Uterus (tissue), 2 donors: ENCODE measurements around the gene NAT10.

ENCODE experiments used
- POLR2A ChIP-seq, 2 donors: fragments of 450-650 bp; IDR thresholded peaks; one replicate each; pipeline ENCODE4 v1.6.1; 2016; ENCODE audit warnings: antibody characterized with exemption in 2 of 2, mild to moderate bottlenecking in 1 of 2, moderate library complexity in 1 of 2
- TF ChIP-seq, protein P1 (sequence below), 4 experiments: fragments of 200-600 bp in 2 of 4; fragments of 450-650 bp in 2 of 4; sonication (generic) in 2 of 4; IDR thresholded peaks; one replicate each; pipeline ENCODE4 v1.5.1; 2016 to 2019; ENCODE audit warnings: antibody characterized with exemption in 4 of 4, mild to moderate bottlenecking in 2 of 4, moderate library complexity in 1 of 4

DNA sequence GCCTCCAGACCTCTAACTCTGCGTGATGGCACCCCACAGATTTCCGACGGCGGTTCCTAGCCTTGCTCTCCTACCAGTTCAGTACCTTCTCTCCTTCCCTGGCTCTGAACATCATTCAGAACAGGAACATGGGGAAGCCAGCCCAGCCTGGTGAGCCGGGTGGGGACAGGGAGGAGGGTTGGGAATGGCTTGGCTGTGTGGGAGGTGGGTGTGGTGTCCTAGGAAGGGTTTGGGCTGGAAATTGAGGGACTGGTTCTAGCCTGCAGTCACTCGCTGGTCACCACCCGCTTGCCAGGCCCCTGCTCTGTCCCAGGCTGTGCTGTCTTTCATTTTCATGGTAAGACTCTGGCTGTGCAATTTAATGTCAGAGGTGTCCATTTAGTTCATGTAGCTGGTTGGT lies 33.9 kb downstream of the NAT10 start:
- TF ChIP-seq, protein P1, sequence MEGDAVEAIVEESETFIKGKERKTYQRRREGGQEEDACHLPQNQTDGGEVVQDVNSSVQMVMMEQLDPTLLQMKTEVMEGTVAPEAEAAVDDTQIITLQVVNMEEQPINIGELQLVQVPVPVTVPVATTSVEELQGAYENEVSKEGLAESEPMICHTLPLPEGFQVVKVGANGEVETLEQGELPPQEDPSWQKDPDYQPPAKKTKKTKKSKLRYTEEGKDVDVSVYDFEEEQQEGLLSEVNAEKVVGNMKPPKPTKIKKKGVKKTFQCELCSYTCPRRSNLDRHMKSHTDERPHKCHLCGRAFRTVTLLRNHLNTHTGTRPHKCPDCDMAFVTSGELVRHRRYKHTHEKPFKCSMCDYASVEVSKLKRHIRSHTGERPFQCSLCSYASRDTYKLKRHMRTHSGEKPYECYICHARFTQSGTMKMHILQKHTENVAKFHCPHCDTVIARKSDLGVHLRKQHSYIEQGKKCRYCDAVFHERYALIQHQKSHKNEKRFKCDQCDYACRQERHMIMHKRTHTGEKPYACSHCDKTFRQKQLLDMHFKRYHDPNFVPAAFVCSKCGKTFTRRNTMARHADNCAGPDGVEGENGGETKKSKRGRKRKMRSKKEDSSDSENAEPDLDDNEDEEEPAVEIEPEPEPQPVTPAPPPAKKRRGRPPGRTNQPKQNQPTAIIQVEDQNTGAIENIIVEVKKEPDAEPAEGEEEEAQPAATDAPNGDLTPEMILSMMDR (IDR thresholded peaks at IDR 0.05), result no peak
- no peak for TF ChIP-seq POLR2A (IDR thresholded peaks at IDR 0.05)
